PC-3 (cell line): Measurements from ENCODE around the gene PDSS1.
"Not testable (repeated sequence)": the region's sequence is repeated elsewhere in the genome, so short reads cannot be mapped to it uniquely, and the experiment has no call there.

Source experiments
- EZH2 ChIP-seq: fragments of 300-600 bp; sonication (generic); IDR thresholded peaks from one replicate; pipeline ENCODE4 v1.6.1; 2017; ENCODE audit warnings: antibody characterized with exemption, mild to moderate bottlenecking, low read length; ENCODE audit not compliant: unreplicated experiment
- EZH2phosphoT487 ChIP-seq: fragments of 300-600 bp; sonication (generic); IDR thresholded peaks from 2 replicates; pipeline ENCODE4 v1.6.1; 2018; ENCODE audit warnings: mild to moderate bottlenecking, antibody characterized with exemption, low read length, borderline replicate concordance
- TF ChIP-seq, protein P1 (sequence below): fragments of 300-600 bp; sonication (generic); conservative IDR thresholded peaks from 2 replicates; pipeline ENCODE4 v1.5.1; 2017; ENCODE audit warnings: antibody characterized with exemption, low read depth, mild to moderate bottlenecking, low read length

DNA sequence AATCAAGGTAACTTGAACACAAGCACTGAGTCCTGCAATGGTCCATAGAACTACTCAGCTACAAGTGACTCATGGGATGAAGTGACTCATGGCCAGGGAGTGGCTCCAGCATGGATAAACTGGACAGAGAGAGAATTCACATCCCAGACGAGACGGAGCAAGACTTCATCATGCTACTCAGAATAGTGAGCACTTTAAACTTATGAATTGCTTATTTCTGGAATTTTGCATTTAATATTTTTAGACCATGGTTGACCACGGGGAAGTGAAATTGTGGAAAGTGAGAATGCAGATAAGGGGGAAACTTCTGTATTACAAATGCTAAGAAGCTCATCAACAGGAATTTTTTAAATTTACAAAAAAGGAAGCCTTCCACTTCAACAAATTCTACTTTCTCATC is 15.5 kb upstream of the PDSS1 start:
- TF ChIP-seq, protein P1, sequence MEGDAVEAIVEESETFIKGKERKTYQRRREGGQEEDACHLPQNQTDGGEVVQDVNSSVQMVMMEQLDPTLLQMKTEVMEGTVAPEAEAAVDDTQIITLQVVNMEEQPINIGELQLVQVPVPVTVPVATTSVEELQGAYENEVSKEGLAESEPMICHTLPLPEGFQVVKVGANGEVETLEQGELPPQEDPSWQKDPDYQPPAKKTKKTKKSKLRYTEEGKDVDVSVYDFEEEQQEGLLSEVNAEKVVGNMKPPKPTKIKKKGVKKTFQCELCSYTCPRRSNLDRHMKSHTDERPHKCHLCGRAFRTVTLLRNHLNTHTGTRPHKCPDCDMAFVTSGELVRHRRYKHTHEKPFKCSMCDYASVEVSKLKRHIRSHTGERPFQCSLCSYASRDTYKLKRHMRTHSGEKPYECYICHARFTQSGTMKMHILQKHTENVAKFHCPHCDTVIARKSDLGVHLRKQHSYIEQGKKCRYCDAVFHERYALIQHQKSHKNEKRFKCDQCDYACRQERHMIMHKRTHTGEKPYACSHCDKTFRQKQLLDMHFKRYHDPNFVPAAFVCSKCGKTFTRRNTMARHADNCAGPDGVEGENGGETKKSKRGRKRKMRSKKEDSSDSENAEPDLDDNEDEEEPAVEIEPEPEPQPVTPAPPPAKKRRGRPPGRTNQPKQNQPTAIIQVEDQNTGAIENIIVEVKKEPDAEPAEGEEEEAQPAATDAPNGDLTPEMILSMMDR, result not testable (repeated sequence)
- TF ChIP-seq EZH2, EZH2phosphoT487: not testable (repeated sequence)
